Midbrain (tissue), 1 donor: Measurements from ENCODE around the gene PHRF1.
"Not testable (repeated sequence)": the region's sequence is repeated elsewhere in the genome, so short reads cannot be mapped to it uniquely, and the experiment has no call there.

Experiments used
- DNase-seq: peaks from one replicate; lab custom pipeline; 2025; lab: John Stamatoyannopoulos, UW

PHRF1 gene

DNA sequence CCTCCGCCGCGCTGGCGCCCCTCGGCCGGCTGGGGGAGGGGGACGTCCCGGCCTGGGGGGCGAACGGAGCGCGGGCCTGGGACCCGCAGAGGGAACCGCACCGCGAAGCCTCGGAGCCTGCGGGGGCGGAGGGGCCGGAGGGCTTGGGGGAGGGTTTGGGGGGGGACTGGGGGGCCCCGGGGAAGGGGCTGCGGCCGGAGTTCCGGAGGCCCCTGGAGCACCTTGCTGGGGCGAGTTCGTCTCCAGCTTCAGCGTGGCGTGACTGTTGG lies 51.0 kb downstream of the PHRF1 start:
- DNase-seq = no peak

DNA sequence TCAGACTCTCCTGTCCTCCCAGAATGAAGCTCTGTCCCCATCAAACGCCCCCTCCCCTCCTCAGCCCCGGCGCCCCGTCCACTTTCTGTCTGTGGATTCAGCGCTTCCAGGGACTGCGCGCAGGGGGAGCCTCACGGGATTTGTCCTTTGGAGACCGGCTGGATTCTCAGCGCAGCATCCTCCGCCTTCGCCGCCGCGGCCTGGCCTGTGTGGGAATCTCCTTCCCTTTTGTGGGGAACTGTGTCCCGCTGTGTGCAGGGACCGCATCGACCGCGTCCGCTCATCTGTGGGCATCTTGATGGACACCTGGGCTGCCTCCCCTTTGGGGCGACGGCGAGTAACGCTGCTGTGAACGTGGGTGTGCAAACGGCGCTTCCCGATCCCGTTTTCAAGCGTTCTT lies 51.8 kb downstream of the PHRF1 start:
- DNase-seq = no peak

- DNase-seq = no peak
Measured at GRCh38 chr11:629237-629583, 52.9 kb downstream of the PHRF1 start.

DNA sequence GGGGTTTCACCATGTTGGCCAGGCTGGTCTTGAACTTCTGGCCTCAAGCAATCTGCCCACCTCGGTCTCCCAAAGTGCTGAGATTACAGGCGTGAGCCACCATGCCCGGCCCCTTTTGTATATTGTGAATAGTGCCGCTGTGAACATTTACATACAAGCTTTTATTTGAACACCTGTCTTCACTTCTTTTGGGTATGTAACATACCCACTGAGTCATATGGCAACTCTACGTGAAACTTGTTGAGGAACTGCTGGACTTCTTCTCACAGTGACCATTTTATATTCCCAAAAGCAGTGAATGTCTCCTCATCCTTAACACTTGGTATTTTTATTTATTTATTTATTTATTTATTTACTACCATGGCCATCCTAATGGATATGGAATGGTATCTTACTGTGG lies 54.6 kb downstream of the PHRF1 start:
- no peak for DNase-seq

- DNase-seq = no peak
Measured at GRCh38 chr11:635945-636510, 59.8 kb downstream of the PHRF1 start.

GRCh38 chr11:636511-637332 lies 60.5 kb downstream of the PHRF1 start, which contains the start of gene DRD4:
DRD4 (plus strand) TSS chr11:637269; CDS start chr11:637305, 36 bp downstream.
- no peak for DNase-seq

GRCh38 chr11:637333-637592 lies 61.0 kb downstream of the PHRF1 start:
- no peak for DNase-seq

GRCh38 chr11:637593-638521 lies 61.6 kb downstream of the PHRF1 start:
- DNase-seq = no peak

DNA sequence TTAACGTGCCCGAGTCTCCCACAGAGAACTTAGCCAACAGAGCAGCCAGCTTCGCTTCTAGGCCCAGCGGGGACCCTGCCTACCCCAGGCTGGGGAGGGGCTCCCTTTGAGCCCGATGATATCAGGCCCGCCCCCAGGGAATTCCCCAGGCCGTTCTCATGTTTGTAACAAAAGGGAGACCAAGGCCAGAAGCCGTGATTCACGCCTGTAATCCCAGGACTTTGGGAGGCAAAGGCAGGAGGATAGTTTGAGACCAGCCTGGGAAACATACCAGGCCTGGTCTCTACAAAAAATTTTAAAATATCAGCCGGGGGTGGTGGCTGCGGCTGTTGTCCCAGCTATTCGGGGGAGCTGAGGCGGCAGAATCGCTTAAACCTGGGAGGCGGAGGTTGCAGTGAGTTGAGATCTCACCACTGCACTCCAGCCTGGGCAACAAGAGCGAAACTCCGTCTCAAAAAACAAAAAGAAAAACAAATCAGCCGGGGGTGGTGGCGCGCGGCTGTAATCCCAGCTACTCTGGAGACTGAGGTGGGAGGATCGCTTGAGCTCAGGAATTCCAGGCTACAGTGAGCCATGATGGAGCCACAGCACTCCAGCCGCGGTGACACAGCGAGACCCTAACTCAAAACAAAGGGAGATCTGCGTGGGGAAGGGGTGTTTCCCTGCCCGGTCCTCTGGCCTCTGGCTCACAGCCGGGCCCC lies 62.5 kb downstream of the PHRF1 start:
- no peak for DNase-seq

GRCh38 chr11:639332-639955 lies 63.2 kb downstream of the PHRF1 start:
- DNase-seq = no peak

- DNase-seq = no peak
Measured at GRCh38 chr11:640021-640706, 63.9 kb downstream of the PHRF1 start.

GRCh38 chr11:641806-642370 lies 65.6 kb downstream of the PHRF1 start:
- no peak for DNase-seq

DNA sequence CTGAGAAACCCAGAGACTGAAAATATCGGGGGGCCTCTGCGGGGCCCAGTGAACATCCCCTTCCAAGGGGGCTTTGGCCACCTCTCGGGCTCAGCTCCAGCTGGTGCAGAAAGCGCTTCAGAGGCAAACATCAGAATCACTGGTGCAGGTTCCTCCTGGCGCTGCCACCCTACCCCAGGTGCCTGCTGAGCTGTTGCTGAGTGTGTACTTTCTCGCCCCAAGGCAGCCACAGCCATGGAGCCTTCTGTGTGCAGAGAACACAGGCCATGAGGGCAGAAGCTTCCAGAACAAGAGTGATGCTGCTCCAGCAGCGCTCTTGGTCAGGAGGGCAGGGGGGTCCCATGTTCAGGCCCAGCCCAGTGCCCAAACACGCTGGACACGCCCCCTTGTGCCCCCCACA lies 67.1 kb downstream of the PHRF1 start:
- no peak for DNase-seq

DNA sequence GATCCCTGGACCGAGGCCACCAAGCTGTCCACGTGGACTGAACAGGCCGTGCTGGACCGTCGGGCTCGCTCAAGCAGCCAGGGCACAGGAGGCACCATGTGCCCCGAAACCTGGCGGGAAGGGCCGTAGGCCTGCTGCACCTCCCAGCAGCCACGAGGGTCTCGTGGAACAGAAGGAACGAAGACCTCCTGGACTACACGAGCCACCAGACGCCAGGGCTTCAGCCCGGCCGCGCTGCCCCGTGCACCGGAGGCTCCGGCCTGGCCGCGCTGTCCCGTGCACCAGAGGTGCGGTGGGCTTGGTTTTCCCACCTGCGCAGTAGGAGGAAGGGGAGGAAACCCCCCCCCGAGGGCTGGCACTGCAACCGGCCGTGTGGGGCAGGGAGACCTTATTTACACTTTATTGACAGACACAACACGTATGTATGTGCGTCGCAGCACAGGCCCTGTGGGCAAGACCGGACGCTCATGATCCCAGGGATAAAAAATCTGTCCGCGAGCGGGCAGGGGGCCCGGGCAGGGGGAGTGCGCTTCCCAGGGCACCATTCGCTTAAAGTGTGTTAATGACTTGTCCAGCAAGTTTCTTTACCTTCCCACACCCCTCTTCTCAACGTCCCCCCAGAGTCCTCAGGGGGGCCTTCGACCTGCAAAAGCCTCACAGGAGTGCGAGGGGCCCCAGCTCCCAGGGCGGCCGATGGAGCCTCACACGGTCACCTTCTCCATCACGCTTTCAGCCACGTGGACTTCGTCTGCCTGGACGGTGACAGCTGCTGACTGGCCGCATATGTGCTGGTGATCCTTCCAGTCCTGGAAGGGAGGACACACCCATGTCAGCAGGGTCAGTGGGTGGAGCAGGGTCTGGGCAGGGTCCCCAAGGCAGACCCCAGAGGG lies 67.8 kb downstream of the PHRF1 start:
- no peak for DNase-seq

DNA sequence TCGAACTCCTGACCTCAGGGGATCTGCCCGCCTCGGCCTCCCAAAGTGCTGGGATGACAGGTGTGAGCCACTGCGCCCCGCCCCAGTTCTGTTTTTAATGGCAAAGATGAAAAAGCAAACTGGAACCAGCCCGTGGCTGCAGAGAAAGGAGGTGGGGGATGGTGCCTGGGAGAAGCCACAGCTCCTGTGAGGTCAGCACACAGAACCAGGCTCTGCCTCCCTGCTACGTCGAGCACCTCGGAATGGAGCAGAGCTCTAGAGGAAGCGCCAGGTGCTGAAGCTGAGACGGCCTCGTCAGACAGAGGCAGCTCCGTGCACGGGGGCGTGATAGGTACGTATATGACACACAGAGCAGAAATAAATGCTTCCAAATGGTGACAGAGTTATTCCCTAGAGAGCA lies 69.3 kb downstream of the PHRF1 start:
- no peak for DNase-seq

- DNase-seq = no peak
Measured at GRCh38 chr11:646214-646613, 69.9 kb downstream of the PHRF1 start.

DNA sequence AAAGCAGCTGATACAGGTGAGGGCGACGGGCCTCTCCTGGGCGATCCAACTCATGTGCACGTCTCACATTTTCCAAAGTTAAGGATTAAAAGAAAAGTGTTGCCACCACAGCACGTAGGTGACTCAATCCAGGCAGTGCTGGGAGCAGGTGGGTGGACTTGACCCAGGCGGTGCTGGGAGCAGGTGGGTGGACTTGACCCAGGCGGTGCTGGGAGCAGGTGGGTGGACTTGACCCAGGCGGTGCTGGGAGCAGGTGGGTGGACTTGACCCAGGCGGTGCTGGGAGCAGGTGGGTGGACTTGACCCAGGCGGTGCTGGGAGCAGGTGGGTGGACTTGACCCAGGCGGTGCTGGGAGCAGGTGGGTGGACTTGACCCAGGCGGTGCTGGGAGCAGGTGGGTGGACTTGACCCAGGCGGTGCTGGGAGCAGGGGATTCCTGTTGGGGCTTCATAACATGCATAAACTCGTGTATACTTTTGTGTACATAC lies 71.4 kb downstream of the PHRF1 start:
- not testable (repeated sequence) for DNase-seq

DNA sequence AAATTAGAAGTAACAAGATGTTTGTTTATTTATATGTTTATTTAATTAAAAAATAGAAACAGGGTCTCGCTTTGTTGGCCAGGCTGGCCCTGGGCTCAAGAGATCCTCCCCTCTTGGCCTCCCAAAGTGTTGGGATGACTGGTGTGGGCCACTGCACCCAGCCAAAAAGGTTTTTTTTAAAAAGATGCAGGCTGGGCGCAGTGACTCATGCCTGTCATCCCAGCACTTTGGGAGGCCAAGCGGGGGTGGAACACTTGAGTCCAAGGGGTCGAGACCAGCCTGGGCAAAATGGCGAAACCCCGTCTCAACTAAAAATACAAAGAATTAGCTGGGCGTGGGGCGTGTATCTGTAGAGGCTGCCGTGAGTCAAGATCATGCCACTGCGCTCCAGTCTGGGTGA lies 74.2 kb downstream of the PHRF1 start:
- no peak for DNase-seq

DNA sequence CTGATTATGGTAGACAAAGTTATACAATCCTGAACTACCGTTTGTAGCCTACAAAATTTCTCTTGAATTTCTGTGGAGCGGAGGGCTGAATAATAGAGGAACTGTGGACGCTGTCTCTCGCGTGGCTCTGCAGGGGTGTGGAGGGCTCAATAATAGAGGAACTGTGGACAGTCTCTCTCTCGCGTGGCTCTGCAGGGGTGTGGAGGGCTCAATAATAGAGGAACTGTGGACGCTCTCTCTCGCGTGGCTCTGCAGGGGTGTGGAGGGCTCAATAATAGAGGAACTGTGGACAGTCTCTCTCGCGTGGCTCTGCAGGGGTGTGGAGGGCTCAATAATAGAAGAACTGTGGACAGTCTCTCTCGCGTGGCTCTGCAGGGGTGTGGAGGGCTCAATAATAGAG lies 76.9 kb downstream of the PHRF1 start:
- not testable (repeated sequence) for DNase-seq

DNA sequence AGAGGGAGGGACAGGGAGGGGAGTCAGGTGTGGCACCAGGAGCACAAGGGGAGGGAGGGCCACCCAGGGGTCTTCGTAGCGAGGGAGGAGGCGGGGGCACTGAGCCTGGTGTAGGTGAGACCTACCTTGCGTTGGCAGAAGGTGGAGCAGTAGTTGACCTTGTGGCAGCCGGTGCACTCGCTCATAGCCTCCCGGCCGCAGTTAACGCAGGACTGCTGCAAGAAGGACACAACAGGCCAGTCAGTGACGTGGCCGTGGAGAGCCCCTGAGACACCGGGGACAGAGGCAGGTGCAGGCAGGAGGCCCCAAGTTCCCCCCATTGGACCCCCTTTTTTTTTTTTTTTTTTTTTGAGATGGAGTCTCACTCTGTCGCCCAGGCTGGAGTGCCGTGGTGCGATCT lies 77.6 kb downstream of the PHRF1 start:
- DNase-seq = no peak
